GM23338 (cell line): ENCODE results near the gene PEPD. TPM values are rescaled to one million over a fixed set of nuclear protein-coding genes. Genes with fewer than 3 reads are reported as not detected.

Experiments used
- ATAC-seq: fragments of 200-7000 bp; cut with Tn5 transposase; 3 replicates; pipeline ENCODE4 v1.9.1; 2020
- DNase-seq: peaks from one replicate; pipeline ENCODE4 v3.0.0-alpha.2; 2015; ENCODE audit warnings: low spot score
- H2AFZ ChIP-seq: fragments of 200-600 bp; sonication (generic); 2 replicates; pipeline ENCODE4 v1.8.0; 2016; ENCODE audit warnings: antibody characterized with exemption, mild to moderate bottlenecking, moderate library complexity
- H3F3A ChIP-seq: fragments of 200-600 bp; sonication (generic); replicated peaks from 2 replicates; pipeline ENCODE4 v1.8.0; 2017; ENCODE audit warnings: antibody characterized with exemption, mixed run types, low read depth
- H3K27ac ChIP-seq: fragments of 200-600 bp; sonication (generic); 2 replicates; pipeline ENCODE4 v1.6.1; 2016; ENCODE audit warnings: low read depth
- H3K27me3 ChIP-seq: fragments of 200-600 bp; sonication (generic); 2 replicates; pipeline ENCODE4 v1.8.0; 2016; ENCODE audit warnings: mild to moderate bottlenecking, mixed run types, moderate library complexity; ENCODE audit not compliant: insufficient read depth
- H3K36me3 ChIP-seq: fragments of 200-600 bp; sonication (generic); 2 replicates; pipeline ENCODE4 v1.8.0; 2016; ENCODE audit warnings: mild to moderate bottlenecking; ENCODE audit not compliant: insufficient read depth
- H3K4me1 ChIP-seq: fragments of 200-600 bp; sonication (generic); 2 replicates; pipeline ENCODE4 v1.8.0; 2016; ENCODE audit warnings: mild to moderate bottlenecking, moderate library complexity; ENCODE audit not compliant: insufficient read depth
- H3K4me2 ChIP-seq: fragments of 200-600 bp; sonication (generic); 2 replicates; pipeline ENCODE4 v1.7.1; 2017; ENCODE audit warnings: mixed run types
- H3K4me3 ChIP-seq: fragments of 200-600 bp; sonication (generic); 2 replicates; pipeline ENCODE4 v1.6.1; 2016; ENCODE audit warnings: mixed run types
- H3K79me2 ChIP-seq: fragments of 200-600 bp; sonication (generic); replicated peaks from 2 replicates; pipeline ENCODE4 v1.8.0; 2017; ENCODE audit warnings: mild to moderate bottlenecking; ENCODE audit not compliant: insufficient read depth
- H3K9me2 ChIP-seq: fragments of 200-600 bp; sonication (generic); 2 replicates; pipeline ENCODE4 v1.8.0; 2017; ENCODE audit not compliant: insufficient read depth
- H4K20me1 ChIP-seq: fragments of 200-600 bp; sonication (generic); replicated peaks from 2 replicates; pipeline ENCODE4 v1.8.0; 2017; ENCODE audit warnings: mild to moderate bottlenecking; ENCODE audit not compliant: insufficient read depth
- H3K27ac Mint-ChIP-seq: 2 replicates; pipeline ENCODE4 v1.8.0; 2020; ENCODE audit warnings: inconsistent platforms, mild to moderate bottlenecking, moderate library complexity, mixed read lengths
- H3K27me3 Mint-ChIP-seq: 3 replicates; pipeline ENCODE4 v1.8.0; 2022; ENCODE audit warnings: low read depth, mild to moderate bottlenecking, moderate library complexity, mixed read lengths, inconsistent platforms; ENCODE audit not compliant: insufficient read depth, poor library complexity
- H3K36me3 Mint-ChIP-seq: 3 replicates; pipeline ENCODE4 v1.8.0; 2021; ENCODE audit warnings: low read depth, mild to moderate bottlenecking, inconsistent platforms, moderate library complexity, mixed read lengths
- H3K4me1 Mint-ChIP-seq: 3 replicates; pipeline ENCODE4 v1.8.0; 2020; ENCODE audit warnings: mild to moderate bottlenecking, inconsistent platforms, mixed read lengths
- H3K4me3 Mint-ChIP-seq: 3 replicates; pipeline ENCODE4 v1.8.0; 2021; ENCODE audit warnings: moderate library complexity, mild to moderate bottlenecking, inconsistent platforms, mixed read lengths
- H3K9me3 Mint-ChIP-seq: 3 replicates; pipeline ENCODE4 v1.8.0; 2020; ENCODE audit warnings: moderate library complexity, mild to moderate bottlenecking, inconsistent platforms, mixed read lengths
- EZH2phosphoT487 ChIP-seq: fragments of 200-600 bp; sonication (generic); IDR thresholded peaks from one replicate; pipeline ENCODE4 v1.8.1; 2018; ENCODE audit warnings: antibody characterized with exemption; ENCODE audit not compliant: unreplicated experiment
- JUNB ChIP-seq: IDR thresholded peaks from one replicate; pipeline ENCODE4 v1.6.1; 2016; ENCODE audit warnings: antibody characterized with exemption; ENCODE audit not compliant: unreplicated experiment
- NANOG ChIP-seq: IDR thresholded peaks from 2 replicates; pipeline ENCODE4 v1.6.1; 2016; ENCODE audit warnings: antibody characterized with exemption, borderline replicate concordance
- POLR2AphosphoS5 ChIP-seq: IDR thresholded peaks from 2 replicates; pipeline ENCODE4 v1.6.1; 2016; ENCODE audit warnings: antibody characterized with exemption, low read depth
- STAT1 ChIP-seq: IDR thresholded peaks from one replicate; pipeline ENCODE4 v1.6.1; 2016; ENCODE audit warnings: antibody characterized with exemption; ENCODE audit not compliant: unreplicated experiment
- ZNF114 ChIP-seq: fragments of 250-450 bp; sonication (Bioruptor Pico); IDR thresholded peaks from 2 replicates; pipeline ENCODE4 v1.5.0; 2020; ENCODE audit warnings: mild to moderate bottlenecking, moderate library complexity
- ZNF331 ChIP-seq: fragments of 250-450 bp; sonication (Bioruptor Pico); IDR thresholded peaks from 2 replicates; pipeline ENCODE4 v1.5.0; 2020; ENCODE audit warnings: low read depth, mild to moderate bottlenecking, moderate library complexity
- polyA plus RNA-seq: library from polyadenylated mRNA; unstranded; fragments of >200 nt; fragmentation: Nextera tagmentation; extraction: Ambion mirVana; gene quantifications from 2 replicates; pipeline ENCODE4 v1.2.1, GENCODE V29; 2016
- total RNA-seq: library from RNA; depleted of rRNA; stranded (reverse); fragments of >200 nt; shearing (Covaris generic); gene quantifications from 2 replicates; pipeline ENCODE4 v1.2.3, GENCODE V29; 2014
- TF ChIP-seq, protein P1 (sequence below): IDR thresholded peaks from one replicate; pipeline ENCODE4 v1.6.1; 2018; ENCODE audit warnings: antibody characterized with exemption; ENCODE audit not compliant: unreplicated experiment
- TF ChIP-seq, protein P2 (sequence below), 2 experiments: fragments of 200-600 bp in 1 of 2; sonication (generic) in 1 of 2; conservative IDR thresholded peaks; 2 replicates each; pipeline versions ENCODE4 v1.5.1 to v1.6.1; 2016 to 2017; ENCODE audit warnings: antibody characterized with exemption in 2 of 2, low read depth in 2 of 2, mild to moderate bottlenecking in 2 of 2, moderate library complexity in 1 of 2
- TF ChIP-seq, protein P3 (sequence below): IDR thresholded peaks from 2 replicates; pipeline ENCODE4 v1.6.1; 2016; ENCODE audit warnings: antibody characterized with exemption
- TF ChIP-seq, protein P4 (sequence below): fragments of 250-450 bp; sonication (Bioruptor Pico); IDR thresholded peaks from 2 replicates; pipeline ENCODE4 v1.5.0; 2020; ENCODE audit warnings: mild to moderate bottlenecking, moderate library complexity

The PEPD gene
- total and polyA plus RNA-seq, 2 experiments from 2014 or later = 81.7 to 89.2 TPM

DNA sequence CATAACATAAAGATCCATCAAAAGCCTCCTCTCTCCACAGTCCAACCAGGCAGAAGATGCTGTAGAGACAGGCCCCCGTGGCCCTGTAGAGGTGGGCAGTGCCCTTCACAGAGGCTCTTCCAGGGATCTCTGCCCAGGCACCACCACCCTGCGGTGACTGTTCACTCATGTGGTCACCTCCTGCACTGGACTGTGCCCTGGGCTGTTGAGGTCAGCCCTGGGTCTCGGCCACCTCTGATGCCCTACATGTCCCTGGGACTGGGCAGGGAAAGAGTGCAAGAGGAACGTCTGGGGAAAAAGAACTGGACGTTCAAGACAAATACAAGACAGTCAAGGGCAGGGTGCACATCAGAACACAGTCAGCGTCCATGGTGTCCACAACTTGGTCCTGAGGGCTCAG, 22.3 kb downstream of the PEPD start (continued):
- TF ChIP-seq, protein P1, sequence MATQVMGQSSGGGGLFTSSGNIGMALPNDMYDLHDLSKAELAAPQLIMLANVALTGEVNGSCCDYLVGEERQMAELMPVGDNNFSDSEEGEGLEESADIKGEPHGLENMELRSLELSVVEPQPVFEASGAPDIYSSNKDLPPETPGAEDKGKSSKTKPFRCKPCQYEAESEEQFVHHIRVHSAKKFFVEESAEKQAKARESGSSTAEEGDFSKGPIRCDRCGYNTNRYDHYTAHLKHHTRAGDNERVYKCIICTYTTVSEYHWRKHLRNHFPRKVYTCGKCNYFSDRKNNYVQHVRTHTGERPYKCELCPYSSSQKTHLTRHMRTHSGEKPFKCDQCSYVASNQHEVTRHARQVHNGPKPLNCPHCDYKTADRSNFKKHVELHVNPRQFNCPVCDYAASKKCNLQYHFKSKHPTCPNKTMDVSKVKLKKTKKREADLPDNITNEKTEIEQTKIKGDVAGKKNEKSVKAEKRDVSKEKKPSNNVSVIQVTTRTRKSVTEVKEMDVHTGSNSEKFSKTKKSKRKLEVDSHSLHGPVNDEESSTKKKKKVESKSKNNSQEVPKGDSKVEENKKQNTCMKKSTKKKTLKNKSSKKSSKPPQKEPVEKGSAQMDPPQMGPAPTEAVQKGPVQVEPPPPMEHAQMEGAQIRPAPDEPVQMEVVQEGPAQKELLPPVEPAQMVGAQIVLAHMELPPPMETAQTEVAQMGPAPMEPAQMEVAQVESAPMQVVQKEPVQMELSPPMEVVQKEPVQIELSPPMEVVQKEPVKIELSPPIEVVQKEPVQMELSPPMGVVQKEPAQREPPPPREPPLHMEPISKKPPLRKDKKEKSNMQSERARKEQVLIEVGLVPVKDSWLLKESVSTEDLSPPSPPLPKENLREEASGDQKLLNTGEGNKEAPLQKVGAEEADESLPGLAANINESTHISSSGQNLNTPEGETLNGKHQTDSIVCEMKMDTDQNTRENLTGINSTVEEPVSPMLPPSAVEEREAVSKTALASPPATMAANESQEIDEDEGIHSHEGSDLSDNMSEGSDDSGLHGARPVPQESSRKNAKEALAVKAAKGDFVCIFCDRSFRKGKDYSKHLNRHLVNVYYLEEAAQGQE = no peak
- TF ChIP-seq STAT1 = no peak
- TF ChIP-seq JUNB = no peak
- TF ChIP-seq EZH2phosphoT487 = no peak
- TF ChIP-seq ZNF114 (CRISPR knock-in tag) = no peak
- TF ChIP-seq, protein P2, sequence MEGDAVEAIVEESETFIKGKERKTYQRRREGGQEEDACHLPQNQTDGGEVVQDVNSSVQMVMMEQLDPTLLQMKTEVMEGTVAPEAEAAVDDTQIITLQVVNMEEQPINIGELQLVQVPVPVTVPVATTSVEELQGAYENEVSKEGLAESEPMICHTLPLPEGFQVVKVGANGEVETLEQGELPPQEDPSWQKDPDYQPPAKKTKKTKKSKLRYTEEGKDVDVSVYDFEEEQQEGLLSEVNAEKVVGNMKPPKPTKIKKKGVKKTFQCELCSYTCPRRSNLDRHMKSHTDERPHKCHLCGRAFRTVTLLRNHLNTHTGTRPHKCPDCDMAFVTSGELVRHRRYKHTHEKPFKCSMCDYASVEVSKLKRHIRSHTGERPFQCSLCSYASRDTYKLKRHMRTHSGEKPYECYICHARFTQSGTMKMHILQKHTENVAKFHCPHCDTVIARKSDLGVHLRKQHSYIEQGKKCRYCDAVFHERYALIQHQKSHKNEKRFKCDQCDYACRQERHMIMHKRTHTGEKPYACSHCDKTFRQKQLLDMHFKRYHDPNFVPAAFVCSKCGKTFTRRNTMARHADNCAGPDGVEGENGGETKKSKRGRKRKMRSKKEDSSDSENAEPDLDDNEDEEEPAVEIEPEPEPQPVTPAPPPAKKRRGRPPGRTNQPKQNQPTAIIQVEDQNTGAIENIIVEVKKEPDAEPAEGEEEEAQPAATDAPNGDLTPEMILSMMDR (conservative IDR thresholded peaks at IDR 0.05; ENCODE audit: low read depth in 2 of 2) = no peak
- TF ChIP-seq, protein P3, sequence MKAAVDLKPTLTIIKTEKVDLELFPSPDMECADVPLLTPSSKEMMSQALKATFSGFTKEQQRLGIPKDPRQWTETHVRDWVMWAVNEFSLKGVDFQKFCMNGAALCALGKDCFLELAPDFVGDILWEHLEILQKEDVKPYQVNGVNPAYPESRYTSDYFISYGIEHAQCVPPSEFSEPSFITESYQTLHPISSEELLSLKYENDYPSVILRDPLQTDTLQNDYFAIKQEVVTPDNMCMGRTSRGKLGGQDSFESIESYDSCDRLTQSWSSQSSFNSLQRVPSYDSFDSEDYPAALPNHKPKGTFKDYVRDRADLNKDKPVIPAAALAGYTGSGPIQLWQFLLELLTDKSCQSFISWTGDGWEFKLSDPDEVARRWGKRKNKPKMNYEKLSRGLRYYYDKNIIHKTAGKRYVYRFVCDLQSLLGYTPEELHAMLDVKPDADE = no peak
- no peak for TF ChIP-seq POLR2AphosphoS5

DNA sequence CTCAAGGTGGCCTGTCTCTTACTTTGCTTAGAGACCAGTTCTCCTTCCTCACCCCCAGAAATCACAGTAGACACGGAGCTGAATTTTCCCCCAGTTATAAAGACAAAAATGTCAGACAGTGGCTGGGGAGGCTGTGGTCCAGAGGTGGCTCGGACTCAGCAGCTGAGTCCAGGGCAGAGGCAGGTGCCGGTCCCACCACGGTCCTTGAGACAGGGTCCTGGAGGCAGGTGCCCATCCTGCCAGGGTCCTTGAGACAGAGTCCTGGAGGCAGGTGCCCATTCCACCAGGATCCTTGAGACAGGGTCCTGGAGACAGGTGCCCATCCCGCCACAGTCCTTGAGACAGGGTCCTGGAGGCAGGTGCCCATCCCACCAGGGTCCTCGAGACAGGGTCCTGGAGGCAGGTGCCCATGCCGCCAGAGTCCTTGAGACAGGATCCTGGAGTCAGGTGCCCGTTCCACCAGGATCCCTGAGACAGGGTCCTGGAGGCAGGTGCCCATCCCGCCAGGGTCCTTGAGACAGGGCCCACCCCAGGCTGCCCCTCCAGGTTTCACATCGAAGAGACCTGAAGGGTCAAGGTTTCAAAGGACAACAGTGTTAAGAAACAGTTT, 23.1 kb downstream of the PEPD start:
- no peaks in the 10 kb centered on the region for H3K9me2 ChIP-seq
- H3K9me3 Mint-ChIP-seq = no peaks in the 10 kb centered on the region; the same call in 2 of the 3 replicates
- H3K4me3 Mint-ChIP-seq = no peak overlapping the region
- H3K79me2 ChIP-seq = no peaks in the 10 kb centered on the region
- H3K4me3 ChIP-seq = no peak overlapping the region
- H2AFZ ChIP-seq = no peak overlapping the region
- no peak overlapping the region for H3K27ac ChIP-seq
- H3K36me3 ChIP-seq = no peaks in the 10 kb centered on the region
- H3K4me2 ChIP-seq = no peak overlapping the region
- no peak for DNase-seq
- H4K20me1 ChIP-seq = no peaks in the 10 kb centered on the region
- H3F3A ChIP-seq = no peaks in the 10 kb centered on the region
- no peaks in the 10 kb centered on the region for H3K27me3 ChIP-seq
- H3K27ac Mint-ChIP-seq = no peak overlapping the region
- ATAC-seq = no peak
- H3K4me1 Mint-ChIP-seq = no peaks in the 10 kb centered on the region
- H3K36me3 Mint-ChIP-seq = peaks cover 20% of the 10 kb centered on the region
- H3K27me3 Mint-ChIP-seq = peaks cover 2% of the 10 kb centered on the region
- no peaks in the 10 kb centered on the region for H3K4me1 ChIP-seq
- no peak for TF ChIP-seq ZNF114 (CRISPR knock-in tag)
- TF ChIP-seq NANOG = no peak
- TF ChIP-seq, protein P4, sequence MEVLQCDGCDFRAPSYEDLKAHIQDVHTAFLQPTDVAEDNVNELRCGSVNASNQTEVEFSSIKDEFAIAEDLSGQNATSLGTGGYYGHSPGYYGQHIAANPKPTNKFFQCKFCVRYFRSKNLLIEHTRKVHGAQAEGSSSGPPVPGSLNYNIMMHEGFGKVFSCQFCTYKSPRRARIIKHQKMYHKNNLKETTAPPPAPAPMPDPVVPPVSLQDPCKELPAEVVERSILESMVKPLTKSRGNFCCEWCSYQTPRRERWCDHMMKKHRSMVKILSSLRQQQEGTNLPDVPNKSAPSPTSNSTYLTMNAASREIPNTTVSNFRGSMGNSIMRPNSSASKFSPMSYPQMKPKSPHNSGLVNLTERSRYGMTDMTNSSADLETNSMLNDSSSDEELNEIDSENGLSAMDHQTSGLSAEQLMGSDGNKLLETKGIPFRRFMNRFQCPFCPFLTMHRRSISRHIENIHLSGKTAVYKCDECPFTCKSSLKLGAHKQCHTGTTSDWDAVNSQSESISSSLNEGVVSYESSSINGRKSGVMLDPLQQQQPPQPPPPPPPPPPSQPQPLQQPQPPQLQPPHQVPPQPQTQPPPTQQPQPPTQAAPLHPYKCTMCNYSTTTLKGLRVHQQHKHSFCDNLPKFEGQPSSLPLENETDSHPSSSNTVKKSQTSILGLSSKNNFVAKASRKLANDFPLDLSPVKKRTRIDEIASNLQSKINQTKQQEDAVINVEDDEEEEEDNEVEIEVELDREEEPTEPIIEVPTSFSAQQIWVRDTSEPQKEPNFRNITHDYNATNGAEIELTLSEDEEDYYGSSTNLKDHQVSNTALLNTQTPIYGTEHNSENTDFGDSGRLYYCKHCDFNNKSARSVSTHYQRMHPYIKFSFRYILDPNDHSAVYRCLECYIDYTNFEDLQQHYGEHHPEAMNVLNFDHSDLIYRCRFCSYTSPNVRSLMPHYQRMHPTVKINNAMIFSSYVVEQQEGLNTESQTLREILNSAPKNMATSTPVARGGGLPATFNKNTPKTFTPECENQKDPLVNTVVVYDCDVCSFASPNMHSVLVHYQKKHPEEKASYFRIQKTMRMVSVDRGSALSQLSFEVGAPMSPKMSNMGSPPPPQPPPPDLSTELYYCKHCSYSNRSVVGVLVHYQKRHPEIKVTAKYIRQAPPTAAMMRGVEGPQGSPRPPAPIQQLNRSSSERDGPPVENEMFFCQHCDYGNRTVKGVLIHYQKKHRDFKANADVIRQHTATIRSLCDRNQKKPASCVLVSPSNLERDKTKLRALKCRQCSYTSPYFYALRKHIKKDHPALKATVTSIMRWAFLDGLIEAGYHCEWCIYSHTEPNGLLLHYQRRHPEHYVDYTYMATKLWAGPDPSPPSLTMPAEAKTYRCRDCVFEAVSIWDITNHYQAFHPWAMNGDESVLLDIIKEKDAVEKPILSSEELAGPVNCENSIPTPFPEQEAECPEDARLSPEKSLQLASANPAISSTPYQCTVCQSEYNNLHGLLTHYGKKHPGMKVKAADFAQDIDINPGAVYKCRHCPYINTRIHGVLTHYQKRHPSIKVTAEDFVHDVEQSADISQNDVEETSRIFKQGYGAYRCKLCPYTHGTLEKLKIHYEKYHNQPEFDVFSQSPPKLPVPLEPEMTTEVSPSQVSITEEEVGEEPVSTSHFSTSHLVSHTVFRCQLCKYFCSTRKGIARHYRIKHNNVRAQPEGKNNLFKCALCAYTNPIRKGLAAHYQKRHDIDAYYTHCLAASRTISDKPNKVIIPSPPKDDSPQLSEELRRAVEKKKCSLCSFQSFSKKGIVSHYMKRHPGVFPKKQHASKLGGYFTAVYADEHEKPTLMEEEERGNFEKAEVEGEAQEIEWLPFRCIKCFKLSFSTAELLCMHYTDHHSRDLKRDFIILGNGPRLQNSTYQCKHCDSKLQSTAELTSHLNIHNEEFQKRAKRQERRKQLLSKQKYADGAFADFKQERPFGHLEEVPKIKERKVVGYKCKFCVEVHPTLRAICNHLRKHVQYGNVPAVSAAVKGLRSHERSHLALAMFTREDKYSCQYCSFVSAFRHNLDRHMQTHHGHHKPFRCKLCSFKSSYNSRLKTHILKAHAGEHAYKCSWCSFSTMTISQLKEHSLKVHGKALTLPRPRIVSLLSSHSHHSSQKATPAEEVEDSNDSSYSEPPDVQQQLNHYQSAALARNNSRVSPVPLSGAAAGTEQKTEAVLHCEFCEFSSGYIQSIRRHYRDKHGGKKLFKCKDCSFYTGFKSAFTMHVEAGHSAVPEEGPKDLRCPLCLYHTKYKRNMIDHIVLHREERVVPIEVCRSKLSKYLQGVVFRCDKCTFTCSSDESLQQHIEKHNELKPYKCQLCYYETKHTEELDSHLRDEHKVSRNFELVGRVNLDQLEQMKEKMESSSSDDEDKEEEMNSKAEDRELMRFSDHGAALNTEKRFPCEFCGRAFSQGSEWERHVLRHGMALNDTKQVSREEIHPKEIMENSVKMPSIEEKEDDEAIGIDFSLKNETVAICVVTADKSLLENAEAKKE = no peak
- no peak for TF ChIP-seq ZNF331
- no peak for TF ChIP-seq POLR2AphosphoS5
